WTC11 (cell line): ENCODE results near the gene UBR2. TPM values are rescaled to one million over a fixed set of nuclear protein-coding genes. Genes with fewer than 3 reads are reported as not detected.

Experiments
- ATF1 ChIP-seq: sonication (generic); formaldehyde crosslinking; IDR thresholded peaks from 2 replicates; pipeline ENCODE4 v1.8.1; 2023; ENCODE audit warnings: mild to moderate bottlenecking, moderate library complexity, missing genetic modification reagents
- CBFB ChIP-seq: sonication (generic); formaldehyde crosslinking; IDR thresholded peaks from 2 replicates; pipeline ENCODE4 v1.8.1; 2022; ENCODE audit warnings: mild to moderate bottlenecking, low read depth, missing genetic modification reagents
- CREB1 ChIP-seq: sonication (generic); formaldehyde crosslinking; IDR thresholded peaks from 2 replicates; pipeline ENCODE4 v1.8.0; 2023; ENCODE audit warnings: mild to moderate bottlenecking, missing genetic modification reagents
- EMX1 ChIP-seq: fragments of 250-450 bp; sonication (Bioruptor Pico); IDR thresholded peaks from 2 replicates; pipeline ENCODE4 v1.8.0; 2021; ENCODE audit warnings: mild to moderate bottlenecking
- ESRRA ChIP-seq: sonication (generic); formaldehyde crosslinking; IDR thresholded peaks from 2 replicates; pipeline ENCODE4 v1.8.1; 2022; ENCODE audit warnings: mild to moderate bottlenecking, missing genetic modification reagents, borderline replicate concordance
- FOXP1 ChIP-seq: sonication (generic); formaldehyde crosslinking; IDR thresholded peaks from 2 replicates; pipeline ENCODE4 v1.8.0; 2022; ENCODE audit warnings: missing genetic modification reagents, mild to moderate bottlenecking, moderate library complexity, borderline replicate concordance
- JAZF1 ChIP-seq: fragments of 250-450 bp; sonication (Bioruptor Pico); IDR thresholded peaks from 2 replicates; pipeline ENCODE4 v1.9.0; 2021; ENCODE audit warnings: moderate library complexity, mild to moderate bottlenecking, inconsistent platforms
- KAT7 ChIP-seq: sonication (generic); formaldehyde crosslinking; IDR thresholded peaks from 2 replicates; pipeline ENCODE4 v1.8.1; 2023; ENCODE audit warnings: missing genetic modification reagents, mild to moderate bottlenecking, borderline replicate concordance
- MYBL2 ChIP-seq: sonication (generic); formaldehyde crosslinking; IDR thresholded peaks from 2 replicates; pipeline ENCODE4 v1.8.1; 2023; ENCODE audit warnings: mild to moderate bottlenecking, moderate library complexity, missing genetic modification reagents
- NFYB ChIP-seq: sonication (generic); formaldehyde crosslinking; conservative IDR thresholded peaks from 2 replicates; pipeline ENCODE4 v1.8.0; 2022; ENCODE audit warnings: low read depth, missing genetic modification reagents
- NR2C2 ChIP-seq: sonication (generic); formaldehyde crosslinking; IDR thresholded peaks from 2 replicates; pipeline ENCODE4 v1.8.0; 2022; ENCODE audit warnings: mild to moderate bottlenecking, missing genetic modification reagents
- OVOL2 ChIP-seq: fragments of 250-450 bp; sonication (Bioruptor Pico); IDR thresholded peaks from 2 replicates; pipeline ENCODE4 v1.9.0; 2021; ENCODE audit warnings: mild to moderate bottlenecking, borderline replicate concordance
- PRRX2 ChIP-seq: fragments of 250-450 bp; sonication (Bioruptor Pico); IDR thresholded peaks from 2 replicates; pipeline ENCODE4 v1.8.0; 2021; ENCODE audit warnings: mild to moderate bottlenecking
- ZNF396 ChIP-seq: fragments of 250-450 bp; sonication (Bioruptor Pico); IDR thresholded peaks from 2 replicates; pipeline ENCODE4 v1.8.0; 2021; ENCODE audit warnings: mild to moderate bottlenecking, moderate library complexity, borderline replicate concordance
- ZNF416 ChIP-seq: fragments of 250-450 bp; sonication (Bioruptor Pico); IDR thresholded peaks from 2 replicates; pipeline ENCODE4 v1.9.0; 2021; ENCODE audit warnings: mild to moderate bottlenecking, inconsistent platforms
- total RNA-seq: library from RNA; stranded (reverse); gene quantifications from 3 replicates; pipeline ENCODE4 v1.2.3, GENCODE V29; 2021
- TF ChIP-seq, protein P1 (sequence below): sonication (generic); formaldehyde crosslinking; IDR thresholded peaks from 2 replicates; pipeline ENCODE4 v1.8.1; 2022; ENCODE audit warnings: mild to moderate bottlenecking, missing genetic modification reagents, moderate library complexity, borderline replicate concordance
- TF ChIP-seq, protein P2 (sequence below): sonication (generic); formaldehyde crosslinking; IDR thresholded peaks from 2 replicates; pipeline ENCODE4 v1.8.1; 2022; ENCODE audit warnings: low read depth, missing genetic modification reagents, borderline replicate concordance
- TF ChIP-seq, protein P3 (sequence below): fragments of 250-450 bp; sonication (Bioruptor Pico); IDR thresholded peaks from 2 replicates; pipeline ENCODE4 v1.9.0; 2021; ENCODE audit warnings: moderate library complexity, mild to moderate bottlenecking, inconsistent platforms, borderline replicate concordance
- TF ChIP-seq, protein P4 (sequence below): sonication (generic); formaldehyde crosslinking; IDR thresholded peaks from 2 replicates; pipeline ENCODE4 v1.8.1; 2023; ENCODE audit warnings: mild to moderate bottlenecking, missing genetic modification reagents
- TF ChIP-seq, protein P5 (sequence below): fragments of 200-600 bp; IDR thresholded peaks from 2 replicates; pipeline ENCODE4 v1.8.0; 2022; ENCODE audit warnings: antibody characterized with exemption
- TF ChIP-seq, protein P6 (sequence below): sonication (generic); formaldehyde crosslinking; IDR thresholded peaks from 2 replicates; pipeline ENCODE4 v1.8.0; 2023; ENCODE audit warnings: missing genetic modification reagents
- TF ChIP-seq, protein P7 (sequence below): sonication (generic); formaldehyde crosslinking; IDR thresholded peaks from 2 replicates; pipeline ENCODE4 v1.8.1; 2023; ENCODE audit warnings: mild to moderate bottlenecking, missing genetic modification reagents, borderline replicate concordance
- TF ChIP-seq, protein P8 (sequence below): sonication (generic); formaldehyde crosslinking; IDR thresholded peaks from 2 replicates; pipeline ENCODE4 v1.8.1; 2023; ENCODE audit warnings: mild to moderate bottlenecking, missing genetic modification reagents
- TF ChIP-seq, protein P9 (sequence below): sonication (generic); formaldehyde crosslinking; IDR thresholded peaks from 2 replicates; pipeline ENCODE4 v1.8.1; 2022; ENCODE audit warnings: mild to moderate bottlenecking, moderate library complexity, missing genetic modification reagents

Gene UBR2
- total RNA-seq, 1 experiment from 2014 or later: 18.8 TPM

DNA sequence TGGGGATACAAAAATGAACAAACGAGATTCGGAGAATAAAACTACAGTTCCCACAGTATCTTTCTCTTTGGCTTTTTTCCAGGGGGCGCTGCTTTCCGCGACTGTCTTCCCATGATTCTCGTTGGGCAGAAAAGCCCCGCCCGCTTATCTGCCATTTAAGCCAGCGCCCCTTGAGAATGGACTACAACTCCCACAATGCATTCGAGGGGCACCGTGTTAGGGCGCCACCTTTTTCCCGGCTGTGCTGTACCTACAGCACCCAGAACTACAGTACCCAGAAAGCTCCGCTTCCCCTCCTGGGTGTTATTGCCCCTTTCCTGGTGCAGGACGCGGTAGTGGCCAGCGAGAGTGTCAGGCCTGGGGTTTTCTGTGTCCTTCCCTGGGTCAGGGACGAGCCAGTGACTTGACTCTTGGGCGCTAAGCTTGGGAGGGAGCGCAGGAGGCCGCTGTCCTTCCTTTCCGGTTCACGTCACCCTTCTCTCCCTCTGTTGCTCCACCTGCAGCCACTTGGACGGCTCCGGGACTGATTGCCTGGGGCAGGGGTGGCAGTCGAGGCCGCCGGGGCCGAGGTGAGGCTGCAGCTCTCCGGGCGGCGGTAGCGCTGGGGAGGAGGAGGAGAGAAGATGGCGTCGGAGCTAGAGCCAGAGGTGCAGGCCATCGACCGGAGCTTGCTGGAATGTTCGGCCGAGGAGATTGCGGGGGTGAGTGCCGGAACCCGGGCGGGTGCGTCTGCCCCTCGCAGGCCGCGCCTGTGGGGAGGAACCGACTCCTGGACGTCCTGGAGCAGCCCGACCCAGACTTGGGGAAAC, at the start of gene UBR2 (continued):
- TF ChIP-seq, protein P1, sequence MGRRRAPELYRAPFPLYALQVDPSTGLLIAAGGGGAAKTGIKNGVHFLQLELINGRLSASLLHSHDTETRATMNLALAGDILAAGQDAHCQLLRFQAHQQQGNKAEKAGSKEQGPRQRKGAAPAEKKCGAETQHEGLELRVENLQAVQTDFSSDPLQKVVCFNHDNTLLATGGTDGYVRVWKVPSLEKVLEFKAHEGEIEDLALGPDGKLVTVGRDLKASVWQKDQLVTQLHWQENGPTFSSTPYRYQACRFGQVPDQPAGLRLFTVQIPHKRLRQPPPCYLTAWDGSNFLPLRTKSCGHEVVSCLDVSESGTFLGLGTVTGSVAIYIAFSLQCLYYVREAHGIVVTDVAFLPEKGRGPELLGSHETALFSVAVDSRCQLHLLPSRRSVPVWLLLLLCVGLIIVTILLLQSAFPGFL: no peak
- TF ChIP-seq JAZF1 (no peak), MYBL2 (CRISPR knock-in tag) (no peak), OVOL2 (CRISPR knock-in tag) (no peak), CREB1 (CRISPR knock-in tag) (no peak), CBFB (no peak), PRRX2 (CRISPR knock-in tag) (no peak), ZNF416 (CRISPR knock-in tag) (no peak), KAT7 (0 out of 2 replicates have a peak, but pooled peaks have one; percentile 28), NFYB (no peak), ZNF396 (no peak), ATF1 (CRISPR knock-in tag) (no peak), EMX1 (CRISPR knock-in tag) (no peak), NR2C2 (0 out of 2 replicates have a peak, but pooled peaks have one; percentile 13), ESRRA (CRISPR knock-in tag) (no peak), FOXP1 (peak; percentile 85)
- TF ChIP-seq, protein P2, sequence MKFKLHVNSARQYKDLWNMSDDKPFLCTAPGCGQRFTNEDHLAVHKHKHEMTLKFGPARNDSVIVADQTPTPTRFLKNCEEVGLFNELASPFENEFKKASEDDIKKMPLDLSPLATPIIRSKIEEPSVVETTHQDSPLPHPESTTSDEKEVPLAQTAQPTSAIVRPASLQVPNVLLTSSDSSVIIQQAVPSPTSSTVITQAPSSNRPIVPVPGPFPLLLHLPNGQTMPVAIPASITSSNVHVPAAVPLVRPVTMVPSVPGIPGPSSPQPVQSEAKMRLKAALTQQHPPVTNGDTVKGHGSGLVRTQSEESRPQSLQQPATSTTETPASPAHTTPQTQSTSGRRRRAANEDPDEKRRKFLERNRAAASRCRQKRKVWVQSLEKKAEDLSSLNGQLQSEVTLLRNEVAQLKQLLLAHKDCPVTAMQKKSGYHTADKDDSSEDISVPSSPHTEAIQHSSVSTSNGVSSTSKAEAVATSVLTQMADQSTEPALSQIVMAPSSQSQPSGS (CRISPR knock-in tag): no peak
- TF ChIP-seq, protein P3, sequence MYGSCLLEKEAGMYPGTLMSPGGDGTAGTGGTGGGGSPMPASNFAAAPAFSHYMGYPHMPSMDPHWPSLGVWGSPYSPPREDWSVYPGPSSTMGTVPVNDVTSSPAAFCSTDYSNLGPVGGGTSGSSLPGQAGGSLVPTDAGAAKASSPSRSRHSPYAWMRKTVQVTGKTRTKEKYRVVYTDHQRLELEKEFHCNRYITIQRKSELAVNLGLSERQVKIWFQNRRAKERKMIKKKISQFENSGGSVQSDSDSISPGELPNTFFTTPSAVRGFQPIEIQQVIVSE (CRISPR knock-in tag): no peak
- TF ChIP-seq, protein P4, sequence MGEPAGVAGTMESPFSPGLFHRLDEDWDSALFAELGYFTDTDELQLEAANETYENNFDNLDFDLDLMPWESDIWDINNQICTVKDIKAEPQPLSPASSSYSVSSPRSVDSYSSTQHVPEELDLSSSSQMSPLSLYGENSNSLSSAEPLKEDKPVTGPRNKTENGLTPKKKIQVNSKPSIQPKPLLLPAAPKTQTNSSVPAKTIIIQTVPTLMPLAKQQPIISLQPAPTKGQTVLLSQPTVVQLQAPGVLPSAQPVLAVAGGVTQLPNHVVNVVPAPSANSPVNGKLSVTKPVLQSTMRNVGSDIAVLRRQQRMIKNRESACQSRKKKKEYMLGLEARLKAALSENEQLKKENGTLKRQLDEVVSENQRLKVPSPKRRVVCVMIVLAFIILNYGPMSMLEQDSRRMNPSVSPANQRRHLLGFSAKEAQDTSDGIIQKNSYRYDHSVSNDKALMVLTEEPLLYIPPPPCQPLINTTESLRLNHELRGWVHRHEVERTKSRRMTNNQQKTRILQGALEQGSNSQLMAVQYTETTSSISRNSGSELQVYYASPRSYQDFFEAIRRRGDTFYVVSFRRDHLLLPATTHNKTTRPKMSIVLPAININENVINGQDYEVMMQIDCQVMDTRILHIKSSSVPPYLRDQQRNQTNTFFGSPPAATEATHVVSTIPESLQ: no peak
- TF ChIP-seq, protein P5, sequence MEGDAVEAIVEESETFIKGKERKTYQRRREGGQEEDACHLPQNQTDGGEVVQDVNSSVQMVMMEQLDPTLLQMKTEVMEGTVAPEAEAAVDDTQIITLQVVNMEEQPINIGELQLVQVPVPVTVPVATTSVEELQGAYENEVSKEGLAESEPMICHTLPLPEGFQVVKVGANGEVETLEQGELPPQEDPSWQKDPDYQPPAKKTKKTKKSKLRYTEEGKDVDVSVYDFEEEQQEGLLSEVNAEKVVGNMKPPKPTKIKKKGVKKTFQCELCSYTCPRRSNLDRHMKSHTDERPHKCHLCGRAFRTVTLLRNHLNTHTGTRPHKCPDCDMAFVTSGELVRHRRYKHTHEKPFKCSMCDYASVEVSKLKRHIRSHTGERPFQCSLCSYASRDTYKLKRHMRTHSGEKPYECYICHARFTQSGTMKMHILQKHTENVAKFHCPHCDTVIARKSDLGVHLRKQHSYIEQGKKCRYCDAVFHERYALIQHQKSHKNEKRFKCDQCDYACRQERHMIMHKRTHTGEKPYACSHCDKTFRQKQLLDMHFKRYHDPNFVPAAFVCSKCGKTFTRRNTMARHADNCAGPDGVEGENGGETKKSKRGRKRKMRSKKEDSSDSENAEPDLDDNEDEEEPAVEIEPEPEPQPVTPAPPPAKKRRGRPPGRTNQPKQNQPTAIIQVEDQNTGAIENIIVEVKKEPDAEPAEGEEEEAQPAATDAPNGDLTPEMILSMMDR: 0 out of 2 replicates have a peak, but pooled peaks have one; percentile 26
- TF ChIP-seq, protein P6, sequence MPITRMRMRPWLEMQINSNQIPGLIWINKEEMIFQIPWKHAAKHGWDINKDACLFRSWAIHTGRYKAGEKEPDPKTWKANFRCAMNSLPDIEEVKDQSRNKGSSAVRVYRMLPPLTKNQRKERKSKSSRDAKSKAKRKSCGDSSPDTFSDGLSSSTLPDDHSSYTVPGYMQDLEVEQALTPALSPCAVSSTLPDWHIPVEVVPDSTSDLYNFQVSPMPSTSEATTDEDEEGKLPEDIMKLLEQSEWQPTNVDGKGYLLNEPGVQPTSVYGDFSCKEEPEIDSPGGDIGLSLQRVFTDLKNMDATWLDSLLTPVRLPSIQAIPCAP (CRISPR knock-in tag): no peak
- TF ChIP-seq, protein P7, sequence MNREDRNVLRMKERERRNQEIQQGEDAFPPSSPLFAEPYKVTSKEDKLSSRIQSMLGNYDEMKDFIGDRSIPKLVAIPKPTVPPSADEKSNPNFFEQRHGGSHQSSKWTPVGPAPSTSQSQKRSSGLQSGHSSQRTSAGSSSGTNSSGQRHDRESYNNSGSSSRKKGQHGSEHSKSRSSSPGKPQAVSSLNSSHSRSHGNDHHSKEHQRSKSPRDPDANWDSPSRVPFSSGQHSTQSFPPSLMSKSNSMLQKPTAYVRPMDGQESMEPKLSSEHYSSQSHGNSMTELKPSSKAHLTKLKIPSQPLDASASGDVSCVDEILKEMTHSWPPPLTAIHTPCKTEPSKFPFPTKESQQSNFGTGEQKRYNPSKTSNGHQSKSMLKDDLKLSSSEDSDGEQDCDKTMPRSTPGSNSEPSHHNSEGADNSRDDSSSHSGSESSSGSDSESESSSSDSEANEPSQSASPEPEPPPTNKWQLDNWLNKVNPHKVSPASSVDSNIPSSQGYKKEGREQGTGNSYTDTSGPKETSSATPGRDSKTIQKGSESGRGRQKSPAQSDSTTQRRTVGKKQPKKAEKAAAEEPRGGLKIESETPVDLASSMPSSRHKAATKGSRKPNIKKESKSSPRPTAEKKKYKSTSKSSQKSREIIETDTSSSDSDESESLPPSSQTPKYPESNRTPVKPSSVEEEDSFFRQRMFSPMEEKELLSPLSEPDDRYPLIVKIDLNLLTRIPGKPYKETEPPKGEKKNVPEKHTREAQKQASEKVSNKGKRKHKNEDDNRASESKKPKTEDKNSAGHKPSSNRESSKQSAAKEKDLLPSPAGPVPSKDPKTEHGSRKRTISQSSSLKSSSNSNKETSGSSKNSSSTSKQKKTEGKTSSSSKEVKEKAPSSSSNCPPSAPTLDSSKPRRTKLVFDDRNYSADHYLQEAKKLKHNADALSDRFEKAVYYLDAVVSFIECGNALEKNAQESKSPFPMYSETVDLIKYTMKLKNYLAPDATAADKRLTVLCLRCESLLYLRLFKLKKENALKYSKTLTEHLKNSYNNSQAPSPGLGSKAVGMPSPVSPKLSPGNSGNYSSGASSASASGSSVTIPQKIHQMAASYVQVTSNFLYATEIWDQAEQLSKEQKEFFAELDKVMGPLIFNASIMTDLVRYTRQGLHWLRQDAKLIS: no peak
- TF ChIP-seq, protein P8, sequence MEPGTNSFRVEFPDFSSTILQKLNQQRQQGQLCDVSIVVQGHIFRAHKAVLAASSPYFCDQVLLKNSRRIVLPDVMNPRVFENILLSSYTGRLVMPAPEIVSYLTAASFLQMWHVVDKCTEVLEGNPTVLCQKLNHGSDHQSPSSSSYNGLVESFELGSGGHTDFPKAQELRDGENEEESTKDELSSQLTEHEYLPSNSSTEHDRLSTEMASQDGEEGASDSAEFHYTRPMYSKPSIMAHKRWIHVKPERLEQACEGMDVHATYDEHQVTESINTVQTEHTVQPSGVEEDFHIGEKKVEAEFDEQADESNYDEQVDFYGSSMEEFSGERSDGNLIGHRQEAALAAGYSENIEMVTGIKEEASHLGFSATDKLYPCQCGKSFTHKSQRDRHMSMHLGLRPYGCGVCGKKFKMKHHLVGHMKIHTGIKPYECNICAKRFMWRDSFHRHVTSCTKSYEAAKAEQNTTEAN (CRISPR knock-in tag): peak; percentile 64; the same call in 1 of the 2 replicates
- TF ChIP-seq, protein P9, sequence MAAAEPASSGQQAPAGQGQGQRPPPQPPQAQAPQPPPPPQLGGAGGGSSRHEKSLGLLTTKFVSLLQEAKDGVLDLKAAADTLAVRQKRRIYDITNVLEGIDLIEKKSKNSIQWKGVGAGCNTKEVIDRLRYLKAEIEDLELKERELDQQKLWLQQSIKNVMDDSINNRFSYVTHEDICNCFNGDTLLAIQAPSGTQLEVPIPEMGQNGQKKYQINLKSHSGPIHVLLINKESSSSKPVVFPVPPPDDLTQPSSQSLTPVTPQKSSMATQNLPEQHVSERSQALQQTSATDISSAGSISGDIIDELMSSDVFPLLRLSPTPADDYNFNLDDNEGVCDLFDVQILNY: no peak; the same call in 1 of the 2 replicates
